HEK293T (cell line): ENCODE results near the gene NHLRC2.
"Not testable (repeated sequence)": the region's sequence is repeated elsewhere in the genome, so short reads cannot be mapped to it uniquely, and the experiment has no call there.

Source experiments
- CTCF ChIA-PET: fragments of 350-600 bp; formaldehyde crosslinking; extraction: SDS; loops from one replicate; lab custom pipeline; 2021; ENCODE audit warnings: antibody characterized with exemption, inconsistent platforms; lab: Yijun Ruan, JAX
- POLR2A ChIA-PET: fragments of 350-600 bp; formaldehyde crosslinking; extraction: SDS; loops from one replicate; lab custom pipeline; 2020; ENCODE audit warnings: antibody characterized with exemption, inconsistent platforms; lab: Yijun Ruan, JAX
- DNase-seq: peaks from one replicate; pipeline ENCODE4 v3.0.0; 2012; ENCODE audit warnings: mixed read lengths; ENCODE audit errors: extremely low spot score
- ARNT ChIP-seq: fragments of 450-650 bp; IDR thresholded peaks from 2 replicates; pipeline ENCODE4 v1.6.1; 2017; ENCODE audit warnings: mild to moderate bottlenecking
- BHLHE40 ChIP-seq: fragments of 450-650 bp; IDR thresholded peaks from 2 replicates; pipeline ENCODE4 v1.6.1; 2016; ENCODE audit warnings: mild to moderate bottlenecking, moderate library complexity, borderline replicate concordance
- CTBP1 ChIP-seq: fragments of 450-650 bp; IDR thresholded peaks from 2 replicates; pipeline ENCODE4 v1.6.1; 2016; ENCODE audit warnings: borderline replicate concordance
- ELF4 ChIP-seq: fragments of 450-650 bp; IDR thresholded peaks from 2 replicates; pipeline ENCODE4 v1.6.1; 2017; ENCODE audit warnings: antibody characterized with exemption
- FOXA1 ChIP-seq: fragments of 450-650 bp; IDR thresholded peaks from 2 replicates; pipeline ENCODE4 v1.6.1; 2016; ENCODE audit warnings: mild to moderate bottlenecking
- FOXK2 ChIP-seq: fragments of 450-650 bp; IDR thresholded peaks from 2 replicates; pipeline ENCODE4 v1.6.1; 2016; ENCODE audit warnings: mild to moderate bottlenecking
- FOXM1 ChIP-seq: fragments of 450-650 bp; IDR thresholded peaks from 2 replicates; pipeline ENCODE4 v1.6.1; 2017; ENCODE audit warnings: mild to moderate bottlenecking, borderline replicate concordance
- HDGF ChIP-seq: fragments of 450-650 bp; IDR thresholded peaks from 2 replicates; pipeline ENCODE4 v1.6.1; 2017; ENCODE audit warnings: antibody characterized with exemption, borderline replicate concordance
- L3MBTL2 ChIP-seq: fragments of 450-650 bp; conservative IDR thresholded peaks from 2 replicates; pipeline ENCODE4 v1.6.1; 2016; ENCODE audit warnings: mild to moderate bottlenecking
- LEF1 ChIP-seq: fragments of 450-650 bp; IDR thresholded peaks from 2 replicates; pipeline ENCODE4 v1.6.1; 2017; ENCODE audit warnings: mild to moderate bottlenecking, borderline replicate concordance
- NFRKB ChIP-seq: fragments of 450-650 bp; IDR thresholded peaks from 2 replicates; pipeline ENCODE4 v1.6.1; 2016; ENCODE audit warnings: mild to moderate bottlenecking, moderate library complexity
- PKNOX1 ChIP-seq: fragments of 450-650 bp; IDR thresholded peaks from 2 replicates; pipeline ENCODE4 v1.6.1; 2016
- SP1 ChIP-seq: fragments of 450-650 bp; IDR thresholded peaks from 2 replicates; pipeline ENCODE4 v1.6.1; 2017
- SUZ12 ChIP-seq: fragments of 450-650 bp; IDR thresholded peaks from 2 replicates; pipeline ENCODE4 v1.6.1; 2016; ENCODE audit warnings: mild to moderate bottlenecking
- TARDBP ChIP-seq: fragments of 450-650 bp; IDR thresholded peaks from 2 replicates; pipeline ENCODE4 v1.6.1; 2016
- ZNF384 ChIP-seq: fragments of 450-650 bp; IDR thresholded peaks from 2 replicates; pipeline ENCODE4 v1.6.1; 2016

The NHLRC2 gene

GRCh38 chr10:113820507-113820906 lies 34.0 kb upstream of the NHLRC2 start:
- POLR2A ChIA-PET = no interaction called here
- peak; percentile 42 for DNase-seq
- CTCF ChIA-PET = no interaction called here
- TF ChIP-seq BHLHE40 = no peak
- no peak for TF ChIP-seq SP1
- TF ChIP-seq FOXM1 = no peak
- no peak for TF ChIP-seq ZNF384
- no peak for TF ChIP-seq ELF4
- TF ChIP-seq LEF1 = no peak
- no peak for TF ChIP-seq SUZ12
- no peak for TF ChIP-seq HDGF
- no peak for TF ChIP-seq ARNT
- no peak for TF ChIP-seq FOXA1

- CTCF ChIA-PET, POLR2A ChIA-PET, DNase-seq: not testable (repeated sequence)
These were observed 33.2 kb upstream of the NHLRC2 start for GRCh38 chr10:113821306-113821705.

GRCh38 chr10:113822174-113822573 lies 32.3 kb upstream of the NHLRC2 start:
- ChIA-PET POLR2A (no interaction called here), CTCF (no interaction called here)
- TF ChIP-seq LEF1 (no peak), SUZ12 (no peak), FOXA1 (no peak), ELF4 (no peak)
- no peak for DNase-seq

GRCh38 chr10:113823389-113823788 lies 31.1 kb upstream of the NHLRC2 start:
- ChIA-PET POLR2A (no interaction called here), CTCF (no interaction called here)
- TF ChIP-seq SP1 (no peak), NFRKB (no peak), L3MBTL2 (no peak), BHLHE40 (no peak), CTBP1 (no peak), PKNOX1 (no peak), LEF1 (no peak), ZNF384 (no peak), HDGF (no peak), FOXK2 (no peak), ELF4 (no peak), ARNT (no peak), FOXA1 (no peak), SUZ12 (no peak), FOXM1 (no peak), TARDBP (no peak)
- DNase-seq = no peak

- no peak for DNase-seq
- ChIA-PET POLR2A (no interaction called here), CTCF (no interaction called here)
- TF ChIP-seq LEF1 = no peak
- TF ChIP-seq L3MBTL2 = no peak
- no peak for TF ChIP-seq ELF4
- TF ChIP-seq ARNT = no peak
- TF ChIP-seq NFRKB = no peak
- TF ChIP-seq FOXA1 = no peak
These were observed 28.7 kb upstream of the NHLRC2 start for GRCh38 chr10:113825791-113826190.

- DNase-seq, POLR2A ChIA-PET: not testable (repeated sequence)
- CTCF ChIA-PET = interaction anchor here (1.0 kb wide), 1 partner anchor 26 kb away, joined by 5 read pairs; no protein-coding TSS in a partner anchor
These were observed 25.9 kb upstream of the NHLRC2 start for GRCh38 chr10:113828567-113828966.

GRCh38 chr10:113842171-113842570 lies 12.3 kb upstream of the NHLRC2 start:
- POLR2A ChIA-PET = no interaction called here
- CTCF ChIA-PET = no interaction called here
- DNase-seq = no peak
- TF ChIP-seq L3MBTL2 (no peak), ELF4 (no peak), CTBP1 (no peak)

- TF ChIP-seq HDGF = no peak
- no peak for TF ChIP-seq LEF1
- no peak for TF ChIP-seq SP1
- TF ChIP-seq BHLHE40 = no peak
- TF ChIP-seq L3MBTL2 = no peak
- no peak for TF ChIP-seq FOXA1
- TF ChIP-seq FOXM1 = no peak
- TF ChIP-seq CTBP1 = no peak
- TF ChIP-seq FOXK2 = no peak
- TF ChIP-seq ZNF384 = no peak
- TF ChIP-seq SUZ12 = no peak
- no peak for TF ChIP-seq ARNT
- TF ChIP-seq NFRKB = no peak
- TF ChIP-seq PKNOX1 = no peak
- no peak for TF ChIP-seq ELF4
- no peak for TF ChIP-seq TARDBP
- no peak for DNase-seq
- ChIA-PET POLR2A (no interaction called here), CTCF (no interaction called here)
These were observed 10.4 kb upstream of the NHLRC2 start for GRCh38 chr10:113843972-113844485.
